WI38 (cell line): ENCODE data around the gene RSAD1.
"Not testable (repeated sequence)": the region's sequence is repeated elsewhere in the genome, so short reads cannot be mapped to it uniquely, and the experiment has no call there.

ENCODE experiments used
- H3K4me3 ChIP-seq: 2 replicates; pipeline ENCODE4 v1.5.1; 2011; ENCODE audit warnings: low read depth, mild to moderate bottlenecking, control low read depth, low read length
- CTCF ChIP-seq: IDR thresholded peaks from 2 replicates; pipeline ENCODE4 v1.5.1; 2012; ENCODE audit warnings: low read depth, mild to moderate bottlenecking, control low read depth, low read length

The RSAD1 gene

GRCh38 chr17:50472761-50473161, 5.9 kb upstream of the RSAD1 start:
- H3K4me3 ChIP-seq: not testable (repeated sequence)
- TF ChIP-seq CTCF: peak; percentile 35

GRCh38 chr17:50473901-50474300, 4.8 kb upstream of the RSAD1 start:
- no peak for TF ChIP-seq CTCF
- H3K4me3 ChIP-seq: no peak overlapping the region

- TF ChIP-seq CTCF: no peak
- H3K4me3 ChIP-seq: no peak overlapping the region
Measured at GRCh38 chr17:50474523-50474922, 4.1 kb upstream of the RSAD1 start.

- no peak for TF ChIP-seq CTCF
- H3K4me3 ChIP-seq: no peak overlapping the region
Measured at GRCh38 chr17:50475362-50475761, 3.3 kb upstream of the RSAD1 start.

GRCh38 chr17:50475775-50476544, 2.7 kb upstream of the RSAD1 start:
- not testable (repeated sequence) for H3K4me3 ChIP-seq

GRCh38 chr17:50476545-50477315, 1.9 kb upstream of the RSAD1 start:
- H3K4me3 ChIP-seq: no peak overlapping the region
- TF ChIP-seq CTCF: no peak

- TF ChIP-seq CTCF: no peak
- peak overlapping the region; percentile 66 for H3K4me3 ChIP-seq
Measured at GRCh38 chr17:50477976-50478375, 684 bp upstream of the RSAD1 start.
